Raji (cell line): ENCODE measurements around the gene PPAN.

Source experiments
- POLR2A ChIP-seq: IDR thresholded peaks from 2 replicates; pipeline ENCODE4 v1.6.1; 2011; ENCODE audit warnings: low read depth, low read length, control low read depth; ENCODE audit not compliant: insufficient read depth

The PPAN gene

GRCh38 chr19:10115392-10116084 lies 9.4 kb downstream of the PPAN start:
- peak; percentile 53 for TF ChIP-seq POLR2A

- no peak for TF ChIP-seq POLR2A
Observed at GRCh38 chr19:10116085-10116865, 10.1 kb downstream of the PPAN start.

DNA sequence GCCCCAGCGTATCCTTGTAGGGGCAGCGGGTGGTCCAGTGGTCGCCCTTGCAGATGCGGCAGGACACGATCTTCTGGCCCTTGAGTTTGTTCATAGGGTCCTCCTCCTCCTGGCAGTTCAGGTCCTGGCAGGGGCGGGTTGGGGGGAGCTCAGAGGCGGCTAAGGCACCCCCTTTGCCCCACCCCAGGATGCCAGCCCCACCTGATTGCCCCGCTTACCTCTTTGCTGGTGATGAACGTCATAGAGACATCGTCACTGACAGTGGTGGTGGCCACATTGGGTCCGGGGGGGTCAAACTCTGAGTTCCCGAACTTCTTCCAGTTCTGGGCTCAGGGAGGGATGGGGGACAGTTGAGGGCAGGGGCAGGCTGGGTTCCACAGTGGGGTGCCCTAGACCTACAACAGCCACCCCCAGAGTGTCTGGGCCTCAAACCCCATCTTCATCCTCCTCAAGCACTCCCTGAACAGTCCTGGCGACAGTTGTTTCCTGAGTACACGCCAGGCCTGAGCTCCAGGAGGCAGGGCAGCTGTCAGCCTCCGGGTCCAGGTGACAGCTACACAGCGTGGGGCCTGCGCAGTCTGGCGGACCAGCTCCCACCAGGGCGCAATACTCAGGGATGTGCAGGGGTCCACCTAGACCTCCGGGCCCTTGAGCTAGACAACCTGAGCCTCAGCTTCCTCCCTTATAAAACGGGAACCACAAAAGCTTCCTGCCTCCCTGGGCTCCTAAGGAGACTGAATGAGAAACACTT lies 10.9 kb downstream of the PPAN start:
- TF ChIP-seq POLR2A, result no peak

- TF ChIP-seq POLR2A, result no peak
Observed at GRCh38 chr19:10118960-10119359, 12.8 kb downstream of the PPAN start.

- no peak for TF ChIP-seq POLR2A
Observed at GRCh38 chr19:10120538-10121189, 14.5 kb downstream of the PPAN start.

- no peak for TF ChIP-seq POLR2A
Observed at GRCh38 chr19:10122045-10122444, 15.9 kb downstream of the PPAN start.

DNA sequence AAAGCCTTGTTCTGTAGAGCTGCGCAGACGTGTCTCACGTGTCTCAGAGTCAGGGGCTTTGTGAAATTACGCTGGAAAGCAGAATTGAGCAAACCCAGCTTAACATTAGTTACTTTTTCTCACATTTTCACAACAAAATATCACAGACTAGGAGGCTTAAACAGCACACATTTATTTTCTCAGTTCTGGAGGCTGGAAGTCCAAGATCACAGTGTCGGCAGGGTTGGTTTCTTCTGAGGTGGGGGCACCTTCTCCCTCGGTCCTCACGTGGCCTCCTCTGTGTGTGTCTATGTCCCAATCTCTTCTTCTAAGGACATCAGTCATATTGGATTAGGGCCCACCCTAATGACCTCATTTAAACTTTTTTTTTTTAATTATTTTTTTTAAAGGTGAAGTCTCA lies 18.3 kb downstream of the PPAN start:
- TF ChIP-seq POLR2A, result no peak

GRCh38 chr19:10126213-10126639 lies 20.1 kb downstream of the PPAN start:
- TF ChIP-seq POLR2A, result no peak

GRCh38 chr19:10132905-10133304 lies 26.7 kb downstream of the PPAN start:
- TF ChIP-seq POLR2A, result no peak

- TF ChIP-seq POLR2A, result no peak
Observed at GRCh38 chr19:10133596-10133995, 27.4 kb downstream of the PPAN start.

GRCh38 chr19:10134040-10134439 lies 27.9 kb downstream of the PPAN start:
- no peak for TF ChIP-seq POLR2A

- TF ChIP-seq POLR2A, result no peak
Observed at GRCh38 chr19:10135551-10136334, 29.6 kb downstream of the PPAN start.

- no peak for TF ChIP-seq POLR2A
Observed at GRCh38 chr19:10136936-10137335, 30.8 kb downstream of the PPAN start.
